ENCODE data around the gene IL19. TPM values are rescaled to one million over a fixed set of nuclear protein-coding genes. Genes with fewer than 3 reads are reported as not detected.

Gene IL19
- total and polyA plus RNA-seq, 2 of the 13 experiments (the other 11 are each of a cell fraction or from before 2014, with no cell fraction given): not detected

DNA sequence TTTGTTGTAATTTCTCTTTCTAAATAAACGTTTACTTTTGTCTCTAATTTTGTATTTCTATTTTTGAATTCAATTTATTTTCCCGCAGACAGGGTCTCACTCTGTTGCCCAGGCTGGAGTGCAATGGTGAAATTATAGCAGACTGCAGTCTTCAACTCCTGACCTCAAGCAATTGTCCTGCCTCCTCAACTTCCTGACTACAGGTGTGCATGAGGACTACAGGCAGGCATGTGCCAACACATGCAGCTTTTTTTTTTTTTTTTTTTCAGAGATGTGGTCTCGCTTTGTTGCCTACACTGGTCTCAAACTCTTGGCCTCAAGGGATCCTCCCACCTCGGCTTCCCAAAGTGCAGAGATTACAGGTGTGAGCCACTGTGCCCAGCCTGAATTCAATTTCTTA lies 58.2 kb downstream of the IL19 start:
- DNase-seq (ENCODE audit: low spot score): no peak
- no TSS peak for BruUV-seq (replicated peaks)
- in situ Hi-C loops (cut with HindIII; ENCODE audit: extremely low pct_ligation_motif_present, low pct_unique_long_range_greater_than_20kb) (no loop called here), intact Hi-C loops (cut with micrococcal nuclease; ENCODE audit: unreplicated experiment) (no loop called here)
- Histone ChIP-seq H3K79me2 (ENCODE audit: insufficient read depth, low read length) (no peaks in the 10 kb centered on the region), H3K36me3 (replicated peaks in 1 of 2; ENCODE audit: control insufficient read depth in 1 of 2, insufficient read depth in 2 of 2, low read length in 2 of 2) (no peaks in the 10 kb centered on the region), H3K4me3 (replicated peaks in 1 of 3; ENCODE audit: insufficient read depth in 1 of 3, low read depth in 2 of 3, low read length in 3 of 3) (no peak overlapping the region), H4K20me1 (ENCODE audit: insufficient read depth, low read length) (no peaks in the 10 kb centered on the region), H3K4me2 (ENCODE audit: low read depth, low read length) (no peak overlapping the region), H3K4me1 (ENCODE audit: insufficient read depth, low read length) (no peaks in the 10 kb centered on the region), H3K27me3 (ENCODE audit: control insufficient read depth in 1 of 2, insufficient read depth in 2 of 2, low read length in 2 of 2) (peaks cover 2 to 7% of the 10 kb centered on the region in 2 experiments; a peak in 3 of 5 replicates), H2AFZ (ENCODE audit: low read length) (no peak overlapping the region), H3K27ac (ENCODE audit: extremely low read length, insufficient read depth, low read length) (no peak overlapping the region), H3K9me3 (ENCODE audit: low read length) (no peaks in the 10 kb centered on the region), H3K9ac (ENCODE audit: insufficient read depth, low read depth, low read length) (no peak overlapping the region)
- ATAC-seq: no peak
- FAIRE-seq: no peak
- no peak for TF ChIP-seq CHCHD3 (CRISPR knock-in tag; IDR thresholded peaks at IDR 0.05)
- TF ChIP-seq, protein P1, sequence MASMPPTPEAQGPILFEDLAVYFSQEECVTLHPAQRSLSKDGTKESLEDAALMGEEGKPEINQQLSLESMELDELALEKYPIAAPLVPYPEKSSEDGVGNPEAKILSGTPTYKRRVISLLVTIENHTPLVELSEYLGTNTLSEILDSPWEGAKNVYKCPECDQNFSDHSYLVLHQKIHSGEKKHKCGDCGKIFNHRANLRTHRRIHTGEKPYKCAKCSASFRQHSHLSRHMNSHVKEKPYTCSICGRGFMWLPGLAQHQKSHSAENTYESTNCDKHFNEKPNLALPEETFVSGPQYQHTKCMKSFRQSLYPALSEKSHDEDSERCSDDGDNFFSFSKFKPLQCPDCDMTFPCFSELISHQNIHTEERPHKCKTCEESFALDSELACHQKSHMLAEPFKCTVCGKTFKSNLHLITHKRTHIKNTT (CRISPR knock-in tag; IDR thresholded peaks at IDR 0.05): no peak
- TF ChIP-seq, protein P2, sequence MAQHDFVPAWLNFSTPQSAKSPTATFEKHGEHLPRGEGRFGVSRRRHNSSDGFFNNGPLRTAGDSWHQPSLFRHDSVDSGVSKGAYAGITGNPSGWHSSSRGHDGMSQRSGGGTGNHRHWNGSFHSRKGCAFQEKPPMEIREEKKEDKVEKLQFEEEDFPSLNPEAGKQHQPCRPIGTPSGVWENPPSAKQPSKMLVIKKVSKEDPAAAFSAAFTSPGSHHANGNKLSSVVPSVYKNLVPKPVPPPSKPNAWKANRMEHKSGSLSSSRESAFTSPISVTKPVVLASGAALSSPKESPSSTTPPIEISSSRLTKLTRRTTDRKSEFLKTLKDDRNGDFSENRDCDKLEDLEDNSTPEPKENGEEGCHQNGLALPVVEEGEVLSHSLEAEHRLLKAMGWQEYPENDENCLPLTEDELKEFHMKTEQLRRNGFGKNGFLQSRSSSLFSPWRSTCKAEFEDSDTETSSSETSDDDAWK (CRISPR knock-in tag; IDR thresholded peaks at IDR 0.05): no peak
- TF ChIP-seq ELF4 (CRISPR knock-in tag; IDR thresholded peaks at IDR 0.05; ENCODE audit: borderline replicate concordance): no peak
- no peak for TF ChIP-seq ZNF343 (CRISPR knock-in tag; IDR thresholded peaks at IDR 0.05)
- TF ChIP-seq, protein P3, sequence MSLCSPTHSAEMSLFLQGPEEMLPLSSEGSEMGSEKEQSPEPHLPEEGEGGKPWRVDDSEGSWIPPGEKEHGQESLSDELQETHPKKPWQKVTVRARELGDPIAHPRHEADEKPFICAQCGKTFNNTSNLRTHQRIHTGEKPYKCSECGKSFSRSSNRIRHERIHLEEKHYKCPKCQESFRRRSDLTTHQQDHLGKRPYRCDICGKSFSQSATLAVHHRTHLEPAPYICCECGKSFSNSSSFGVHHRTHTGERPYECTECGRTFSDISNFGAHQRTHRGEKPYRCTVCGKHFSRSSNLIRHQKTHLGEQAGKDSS (CRISPR knock-in tag; IDR thresholded peaks at IDR 0.05; ENCODE audit: borderline replicate concordance, low read depth): no peak
- TF ChIP-seq PTBP1 (IDR thresholded peaks at IDR 0.05; ENCODE audit: low read depth, low read length, poor library complexity, severe bottlenecking): no peak
- TF ChIP-seq, protein P4, sequence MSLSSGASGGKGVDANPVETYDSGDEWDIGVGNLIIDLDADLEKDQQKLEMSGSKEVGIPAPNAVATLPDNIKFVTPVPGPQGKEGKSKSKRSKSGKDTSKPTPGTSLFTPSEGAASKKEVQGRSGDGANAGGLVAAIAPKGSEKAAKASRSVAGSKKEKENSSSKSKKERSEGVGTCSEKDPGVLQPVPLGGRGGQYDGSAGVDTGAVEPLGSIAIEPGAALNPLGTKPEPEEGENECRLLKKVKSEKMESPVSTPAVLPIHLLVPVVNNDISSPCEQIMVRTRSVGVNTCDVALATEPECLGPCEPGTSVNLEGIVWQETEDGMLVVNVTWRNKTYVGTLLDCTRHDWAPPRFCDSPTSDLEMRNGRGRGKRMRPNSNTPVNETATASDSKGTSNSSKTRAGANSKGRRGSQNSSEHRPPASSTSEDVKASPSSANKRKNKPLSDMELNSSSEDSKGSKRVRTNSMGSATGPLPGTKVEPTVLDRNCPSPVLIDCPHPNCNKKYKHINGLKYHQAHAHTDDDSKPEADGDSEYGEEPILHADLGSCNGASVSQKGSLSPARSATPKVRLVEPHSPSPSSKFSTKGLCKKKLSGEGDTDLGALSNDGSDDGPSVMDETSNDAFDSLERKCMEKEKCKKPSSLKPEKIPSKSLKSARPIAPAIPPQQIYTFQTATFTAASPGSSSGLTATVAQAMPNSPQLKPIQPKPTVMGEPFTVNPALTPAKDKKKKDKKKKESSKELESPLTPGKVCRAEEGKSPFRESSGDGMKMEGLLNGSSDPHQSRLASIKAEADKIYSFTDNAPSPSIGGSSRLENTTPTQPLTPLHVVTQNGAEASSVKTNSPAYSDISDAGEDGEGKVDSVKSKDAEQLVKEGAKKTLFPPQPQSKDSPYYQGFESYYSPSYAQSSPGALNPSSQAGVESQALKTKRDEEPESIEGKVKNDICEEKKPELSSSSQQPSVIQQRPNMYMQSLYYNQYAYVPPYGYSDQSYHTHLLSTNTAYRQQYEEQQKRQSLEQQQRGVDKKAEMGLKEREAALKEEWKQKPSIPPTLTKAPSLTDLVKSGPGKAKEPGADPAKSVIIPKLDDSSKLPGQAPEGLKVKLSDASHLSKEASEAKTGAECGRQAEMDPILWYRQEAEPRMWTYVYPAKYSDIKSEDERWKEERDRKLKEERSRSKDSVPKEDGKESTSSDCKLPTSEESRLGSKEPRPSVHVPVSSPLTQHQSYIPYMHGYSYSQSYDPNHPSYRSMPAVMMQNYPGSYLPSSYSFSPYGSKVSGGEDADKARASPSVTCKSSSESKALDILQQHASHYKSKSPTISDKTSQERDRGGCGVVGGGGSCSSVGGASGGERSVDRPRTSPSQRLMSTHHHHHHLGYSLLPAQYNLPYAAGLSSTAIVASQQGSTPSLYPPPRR (CRISPR knock-in tag; IDR thresholded peaks at IDR 0.05; ENCODE audit: borderline replicate concordance): no peak
- TF ChIP-seq NR1H2 (CRISPR knock-in tag; IDR thresholded peaks at IDR 0.05; ENCODE audit: borderline replicate concordance, low read depth): no peak
- TF ChIP-seq, protein P5, sequence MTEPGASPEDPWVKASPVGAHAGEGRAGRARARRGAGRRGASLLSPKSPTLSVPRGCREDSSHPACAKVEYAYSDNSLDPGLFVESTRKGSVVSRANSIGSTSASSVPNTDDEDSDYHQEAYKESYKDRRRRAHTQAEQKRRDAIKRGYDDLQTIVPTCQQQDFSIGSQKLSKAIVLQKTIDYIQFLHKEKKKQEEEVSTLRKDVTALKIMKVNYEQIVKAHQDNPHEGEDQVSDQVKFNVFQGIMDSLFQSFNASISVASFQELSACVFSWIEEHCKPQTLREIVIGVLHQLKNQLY (CRISPR knock-in tag; IDR thresholded peaks at IDR 0.05): no peak
- no peak for TF ChIP-seq BRCA1 (CRISPR knock-in tag; IDR thresholded peaks at IDR 0.05)
- TF ChIP-seq SNAI1 (CRISPR knock-in tag; IDR thresholded peaks at IDR 0.05; ENCODE audit: borderline replicate concordance): no peak
- POLR2A ChIA-PET: no interaction called here
- WGBS (ENCODE audit: low lambda C conversion rate): 43% methylated on average over 4 of the region's 4 CpGs
- CTCF ChIA-PET (ENCODE audit: low intra/inter-chr PET ratio, low total read pairs): no interaction called here
